Cerebellar nuclear complex (tissue), 1 donor: Measurements from ENCODE around the gene DPP9.
"Not testable (repeated sequence)": the region's sequence is repeated elsewhere in the genome, so short reads cannot be mapped to it uniquely, and the experiment has no call there.

Experiments
- DNase-seq, 2 experiments: peaks; one replicate each; lab custom pipeline; 2025; lab: John Stamatoyannopoulos, UW

Gene DPP9

GRCh38 chr19:4723595-4724514 is at the start of gene DPP9:
TSS of gene DPP9 (minus strand) at chr19:4723842. CDS start at chr19:4719906, 3,936 bp downstream.
- peak; percentile 75 to 93 for DNase-seq

DNA sequence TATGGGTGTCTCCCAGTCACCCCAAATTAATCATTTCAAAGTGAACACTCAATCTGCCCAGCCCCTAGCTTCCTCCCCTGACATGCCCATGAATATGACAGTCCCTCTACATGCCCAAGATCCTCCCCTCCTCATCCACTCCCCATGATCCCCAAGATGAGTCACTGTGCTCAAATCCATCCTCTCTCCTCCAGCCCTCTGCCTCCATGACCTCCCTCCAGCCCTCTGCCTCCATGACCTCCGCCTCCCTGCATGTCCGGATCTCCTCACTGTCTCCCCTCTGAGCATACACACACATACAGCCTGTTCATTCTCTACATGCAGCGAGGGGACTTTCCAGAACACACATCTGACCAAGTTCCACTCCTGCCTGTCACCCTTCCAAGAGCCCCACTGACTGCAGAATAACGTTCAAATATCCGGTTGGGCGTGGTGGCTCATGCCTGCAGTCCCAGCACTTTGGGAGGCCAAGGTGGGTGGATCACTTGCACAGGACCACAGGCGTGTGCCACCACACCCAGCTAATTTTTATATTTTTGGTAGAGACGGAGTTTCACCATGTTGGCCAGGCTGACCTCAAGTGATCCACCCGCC is 49.5 kb upstream of the DPP9 start:
- DNase-seq, result no peak

DNA sequence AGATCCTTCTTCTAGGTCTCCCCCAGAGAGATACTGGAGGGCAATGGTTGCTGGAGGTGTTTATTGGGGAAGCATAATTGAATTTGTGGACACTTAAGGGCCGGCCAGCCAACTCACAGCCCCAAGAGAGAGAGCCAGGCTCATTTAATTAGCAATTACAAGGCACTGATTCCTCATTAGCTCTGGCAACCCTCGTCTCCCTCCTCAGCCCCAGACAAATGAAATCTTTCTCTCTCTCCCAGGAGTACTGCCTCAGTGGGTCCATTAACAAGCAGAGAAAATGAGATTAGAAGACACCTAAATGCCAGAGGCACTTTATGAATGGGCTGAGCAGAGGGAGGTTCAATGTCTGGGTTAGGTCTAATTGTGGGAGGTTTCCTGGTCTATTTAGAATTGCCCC is 48.9 kb upstream of the DPP9 start:
- no peak for DNase-seq

- peak; percentile 89 to 97 for DNase-seq
Measured at GRCh38 chr19:4768934-4769777, 45.5 kb upstream of the DPP9 start.

DNA sequence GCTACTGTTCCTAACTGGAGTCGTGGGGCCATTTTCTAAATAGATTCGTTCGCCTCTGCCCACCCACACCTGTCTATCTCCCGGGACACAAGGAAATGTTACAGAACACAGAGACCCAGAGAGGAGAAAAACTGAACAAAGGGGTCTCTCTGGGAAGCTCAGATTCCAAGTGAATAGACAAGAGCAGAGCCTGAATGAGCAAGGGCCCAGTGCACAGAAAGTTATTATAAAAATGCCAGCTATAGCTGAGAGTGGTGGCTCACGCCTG is 40.7 kb upstream of the DPP9 start:
- DNase-seq, result no peak

- DNase-seq, result no peak
Measured at GRCh38 chr19:4763021-4763420, 39.4 kb upstream of the DPP9 start.

GRCh38 chr19:4760285-4760650 is 36.6 kb upstream of the DPP9 start:
- DNase-seq, result no peak

- DNase-seq, result peak; percentile 25 to 52
Measured at GRCh38 chr19:4759388-4760284, 36.0 kb upstream of the DPP9 start.

- no peak for DNase-seq
Measured at GRCh38 chr19:4758659-4759058, 35.0 kb upstream of the DPP9 start.

DNA sequence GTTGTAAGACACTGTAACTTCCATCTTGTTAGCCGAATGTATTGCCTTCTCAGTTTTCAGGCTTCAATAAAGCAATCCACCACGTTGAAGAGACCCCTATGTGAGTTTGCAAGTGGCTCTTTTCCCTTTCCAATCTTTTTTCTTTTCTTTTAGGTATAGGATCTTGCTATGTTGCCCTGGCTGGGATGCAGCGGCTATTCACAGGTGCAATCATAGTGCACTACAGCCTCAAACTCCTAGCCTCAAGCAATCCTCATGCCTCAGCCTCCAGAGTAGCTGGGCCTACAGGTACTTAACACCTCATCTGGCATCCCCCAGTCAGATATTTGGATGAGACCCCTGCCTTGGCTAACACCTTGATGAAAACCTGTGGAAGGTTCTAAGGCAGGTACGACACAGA is 34.4 kb upstream of the DPP9 start:
- no peak for DNase-seq

- DNase-seq, result no peak
Measured at GRCh38 chr19:4755459-4755858, 31.8 kb upstream of the DPP9 start.

- no peak for DNase-seq
Measured at GRCh38 chr19:4754248-4754647, 30.6 kb upstream of the DPP9 start.

DNA sequence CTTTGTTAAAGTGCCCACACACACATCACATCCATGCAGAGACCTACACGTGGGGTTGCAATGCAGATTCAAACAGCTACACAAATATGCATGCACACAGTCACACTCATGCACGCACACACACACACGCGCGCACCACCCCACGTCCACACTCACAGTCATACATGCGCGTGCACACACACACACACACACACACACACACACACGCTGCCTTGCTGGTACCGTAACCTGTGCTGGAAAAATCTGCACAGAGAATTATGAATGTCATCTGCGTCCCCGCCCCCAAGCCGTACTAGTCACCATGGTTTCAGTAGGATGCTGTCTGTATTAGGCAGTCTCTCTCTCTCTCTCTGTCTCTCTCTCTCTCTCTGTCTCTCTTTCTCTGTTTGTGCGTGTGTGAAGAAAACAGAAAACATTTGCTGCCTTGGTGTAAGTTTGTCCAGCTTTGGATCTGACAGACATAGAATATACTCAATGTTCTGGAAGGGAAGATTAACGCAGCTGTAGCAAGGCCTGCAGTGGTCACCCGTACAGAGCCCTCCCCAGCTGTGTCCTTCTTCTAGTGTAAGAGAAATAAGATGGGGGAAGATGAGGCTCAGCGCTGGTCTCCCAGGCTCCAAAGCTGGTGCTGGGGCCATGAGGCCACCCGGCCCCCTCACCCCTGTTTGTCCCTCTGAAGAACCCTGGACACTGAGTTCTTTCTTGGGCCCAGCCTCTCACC is 26.4 kb upstream of the DPP9 start:
- no peak for DNase-seq

GRCh38 chr19:4748589-4748988 is 24.9 kb upstream of the DPP9 start:
- DNase-seq, result no peak

GRCh38 chr19:4748185-4748584 is 24.5 kb upstream of the DPP9 start:
- no peak for DNase-seq

GRCh38 chr19:4745986-4746385 is 22.3 kb upstream of the DPP9 start:
- no peak for DNase-seq

- DNase-seq, result not testable (repeated sequence)
Measured at GRCh38 chr19:4745175-4745574, 21.5 kb upstream of the DPP9 start.

- no peak for DNase-seq
Measured at GRCh38 chr19:4744451-4745174, 21.0 kb upstream of the DPP9 start.

GRCh38 chr19:4742723-4743646 is 19.3 kb upstream of the DPP9 start:
- DNase-seq, result no peak
